ENCODE results near the gene NR6A1. TPM values are rescaled to one million over a fixed set of nuclear protein-coding genes. Genes with fewer than 3 reads are reported as not detected.

NR6A1 gene
- total RNA-seq, 1 experiment from 2014 or later, result 6.0 TPM

DNA sequence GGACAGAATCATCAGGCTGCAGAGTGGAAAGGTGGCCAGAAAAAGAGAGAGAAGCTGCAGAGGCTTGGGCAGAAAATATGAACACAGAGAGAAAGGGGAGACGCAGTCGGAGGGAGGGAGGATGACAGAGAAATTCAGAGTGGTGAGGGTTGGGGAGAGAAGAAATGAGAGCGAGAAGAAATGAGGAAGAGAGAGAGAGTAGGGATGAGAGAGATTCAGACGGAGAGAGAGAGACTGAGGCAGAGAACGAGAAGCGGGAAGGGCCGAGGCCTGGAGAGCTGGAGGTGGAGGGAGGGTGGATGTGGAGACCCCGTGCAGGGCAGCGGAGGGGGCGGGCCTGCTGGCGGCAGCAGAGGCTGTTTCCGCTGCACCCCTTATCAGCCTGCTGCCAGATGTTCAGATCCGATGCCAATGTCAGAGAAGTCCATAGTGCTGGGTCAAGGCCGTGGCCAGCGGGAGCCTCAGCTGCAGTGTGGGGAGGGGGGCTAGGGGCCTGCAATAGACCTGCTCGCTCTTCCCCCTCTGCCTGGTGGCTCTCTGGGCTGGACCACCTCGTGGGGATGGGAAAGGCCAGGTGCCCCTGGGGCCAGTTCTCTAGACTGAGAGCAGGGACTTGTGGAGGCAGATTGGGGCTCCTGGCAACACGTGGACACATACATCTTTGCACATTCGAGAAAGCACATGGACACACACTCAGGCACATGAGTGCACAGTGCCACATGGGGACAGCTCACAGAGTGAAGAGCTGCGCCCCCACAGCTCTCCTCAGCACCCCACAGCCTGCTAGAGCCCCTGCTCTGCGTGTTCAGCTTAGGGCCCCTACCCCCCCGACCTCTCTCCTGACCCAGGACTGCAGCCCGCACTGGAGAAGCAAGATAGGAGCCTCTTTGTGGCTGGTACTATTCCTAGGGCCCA, 259.0 kb downstream of the NR6A1 start:
- no peaks in the 10 kb centered on the region for H3K4me1 ChIP-seq
- H3K27ac ChIP-seq, result no peak overlapping the region
- no peaks in the 10 kb centered on the region for H3K36me3 ChIP-seq
- H3K4me3 ChIP-seq, result no peak overlapping the region
- H3K9me3 ChIP-seq (replicated peaks), result no peaks in the 10 kb centered on the region
- no peak for DNase-seq
- H3K27me3 ChIP-seq, result no peaks in the 10 kb centered on the region

DNA sequence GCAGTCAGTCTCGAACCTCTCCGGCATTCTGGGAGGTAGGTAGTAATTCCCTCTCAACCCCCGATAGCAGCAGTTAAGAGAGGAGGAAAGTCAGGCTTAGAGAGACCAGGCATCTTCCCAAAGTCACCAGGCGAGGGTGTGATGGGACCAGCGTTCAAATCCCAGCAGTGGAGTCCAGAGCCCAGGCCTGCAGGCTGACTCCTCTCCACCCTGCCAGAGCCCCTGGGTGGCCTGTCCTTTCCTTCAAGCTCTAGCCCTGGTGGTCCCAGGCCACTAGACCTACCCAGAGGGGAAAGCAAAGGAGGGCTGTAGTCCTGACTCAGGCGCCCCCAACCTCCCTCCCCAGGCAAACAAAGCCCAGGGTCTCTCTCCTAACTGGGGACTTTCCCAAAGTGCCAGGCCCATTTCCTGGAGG, 259.7 kb downstream of the NR6A1 start:
- no peak for DNase-seq
- Histone ChIP-seq H3K4me3 (no peak overlapping the region), H3K9me3 (replicated peaks) (no peaks in the 10 kb centered on the region), H3K27ac (no peak overlapping the region), H3K4me1 (no peaks in the 10 kb centered on the region), H3K36me3 (no peaks in the 10 kb centered on the region), H3K27me3 (no peaks in the 10 kb centered on the region)

DNA sequence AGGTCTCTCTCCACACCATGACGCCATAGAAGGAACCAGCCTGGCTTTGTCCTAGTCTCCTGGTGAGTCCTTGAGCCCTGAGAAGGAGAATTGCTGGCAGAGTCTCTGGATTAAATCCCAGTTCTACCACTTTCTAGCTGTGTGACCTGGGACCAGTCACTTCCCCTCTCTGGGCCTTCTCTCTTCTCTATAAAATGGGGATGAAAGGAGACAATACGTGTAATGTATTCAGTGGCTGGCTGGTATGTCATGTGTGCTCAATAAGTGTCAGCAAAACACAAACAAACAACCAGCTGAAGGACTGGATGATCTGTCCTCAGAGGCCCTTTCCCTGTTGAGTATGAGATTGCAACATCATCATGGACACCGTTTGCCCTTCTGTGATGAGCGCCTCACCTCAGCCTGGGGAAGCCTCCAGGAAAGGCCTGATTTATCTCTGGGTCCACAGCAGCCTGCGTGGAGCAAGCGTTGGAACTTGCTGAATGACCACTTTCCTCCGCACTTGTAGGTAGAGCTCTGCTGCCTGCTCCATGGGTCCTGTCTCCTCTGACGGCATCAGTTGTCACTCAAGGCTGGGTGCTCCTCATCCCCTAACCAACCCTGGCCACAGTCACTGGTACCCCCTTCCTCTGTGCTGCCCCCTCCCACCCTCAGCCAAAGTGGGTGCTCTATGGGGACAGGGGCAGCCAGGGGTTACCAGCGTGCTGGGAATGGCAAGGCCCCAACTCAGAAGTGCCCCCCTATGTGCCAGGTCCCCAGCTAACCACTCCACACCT, 260.3 kb downstream of the NR6A1 start:
- H3K4me1 ChIP-seq, result no peaks in the 10 kb centered on the region
- no peak overlapping the region for H3K27ac ChIP-seq
- no peaks in the 10 kb centered on the region for H3K36me3 ChIP-seq
- no peak for DNase-seq
- no peaks in the 10 kb centered on the region for H3K9me3 ChIP-seq (replicated peaks)
- H3K27me3 ChIP-seq, result no peaks in the 10 kb centered on the region
- no peak overlapping the region for H3K4me3 ChIP-seq

DNA sequence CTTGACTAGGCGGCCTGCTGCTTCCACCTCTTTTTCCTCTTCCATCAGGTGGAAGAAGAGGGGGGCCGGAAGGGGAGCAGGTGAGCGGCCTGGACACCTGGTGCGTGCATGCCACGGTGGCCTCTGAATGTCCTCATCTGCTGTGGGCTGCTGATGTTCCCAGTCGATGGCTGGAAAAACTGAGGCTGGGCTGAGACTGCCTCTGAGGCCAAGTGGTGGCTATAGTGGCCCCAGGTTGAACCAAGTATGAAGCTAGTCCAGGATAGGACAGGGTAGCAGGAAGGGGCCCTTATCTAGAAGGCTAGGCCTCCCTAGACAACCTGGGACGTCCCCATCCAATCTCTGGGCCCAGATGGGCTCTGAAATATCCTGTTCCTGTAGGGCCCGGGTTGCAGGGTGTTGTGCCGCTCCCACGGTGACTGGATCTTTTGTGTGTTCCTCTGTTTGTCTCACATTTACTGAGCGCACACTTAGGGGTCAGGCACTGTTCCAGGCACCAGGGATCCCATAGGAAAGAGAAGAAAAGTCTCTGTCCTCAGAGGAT, 263.2 kb downstream of the NR6A1 start:
- no peak overlapping the region for H3K4me3 ChIP-seq
- H3K36me3 ChIP-seq, result no peaks in the 10 kb centered on the region
- H3K27ac ChIP-seq, result no peak overlapping the region
- H3K9me3 ChIP-seq (replicated peaks), result no peaks in the 10 kb centered on the region
- DNase-seq, result no peak
- H3K4me1 ChIP-seq, result no peaks in the 10 kb centered on the region
- no peaks in the 10 kb centered on the region for H3K27me3 ChIP-seq

DNA sequence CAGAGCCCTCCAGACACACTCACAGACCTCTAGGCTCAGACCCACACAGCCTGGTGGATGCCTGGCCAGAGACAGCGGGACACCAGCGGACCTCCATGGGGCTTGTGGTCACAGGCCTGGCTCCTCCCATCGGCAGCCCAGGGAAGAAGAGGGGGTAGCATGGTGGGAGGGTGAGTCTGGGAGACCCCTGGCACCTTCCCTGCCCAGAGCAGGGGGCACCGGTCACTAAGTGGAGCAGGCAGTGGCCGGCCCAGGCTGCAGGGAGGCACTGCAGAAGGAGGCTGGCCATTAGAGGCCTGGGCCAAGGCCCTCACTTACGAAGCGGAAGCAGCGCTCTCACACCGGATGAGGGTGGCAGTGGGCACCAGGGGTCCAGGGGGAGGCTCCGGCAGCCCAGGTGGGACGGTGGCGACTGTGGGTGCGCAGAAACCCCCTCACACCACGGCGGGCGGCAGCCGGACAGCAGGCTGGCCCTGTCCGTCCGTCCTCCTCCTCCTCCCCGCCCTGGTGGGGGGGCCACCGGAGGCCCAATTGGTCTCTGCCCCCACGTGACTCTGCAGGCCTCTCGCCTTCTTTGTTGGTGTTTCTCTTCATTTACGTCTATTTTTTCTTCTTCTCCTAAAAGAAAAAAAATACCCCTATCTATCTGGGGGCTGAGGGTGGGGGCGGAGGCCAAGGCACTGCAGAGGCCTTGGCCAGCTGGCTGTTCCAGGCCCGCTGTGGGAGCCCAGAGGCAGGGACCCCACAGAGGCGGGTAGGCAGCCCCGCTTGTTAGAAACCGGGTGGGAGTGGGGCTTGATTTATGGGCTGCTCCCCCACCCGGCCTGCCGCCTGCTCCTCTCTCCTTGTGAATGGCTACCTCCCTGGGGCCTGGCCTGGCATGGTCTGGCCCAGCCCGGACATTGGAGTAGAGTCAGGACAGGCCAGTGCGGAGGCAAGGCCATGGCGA, 263.9 kb downstream of the NR6A1 start, which contains the start of gene NR5A1:
TSS of gene NR5A1 (minus strand) at position 469 of the 949 bp plus-strand sequence. CDS start 4,004 bp downstream, outside the sequence.
- no peak for DNase-seq
- Histone ChIP-seq H3K27ac (no peak within 1 kb of the TSS), H3K4me1 (no peaks in the 10 kb centered on the region), H3K9me3 (replicated peaks) (no peaks in the 10 kb centered on the region), H3K36me3 (no peaks in the 10 kb centered on the region), H3K4me3 (no peak within 1 kb of the TSS), H3K27me3 (no peaks in the 10 kb centered on the region)

DNA sequence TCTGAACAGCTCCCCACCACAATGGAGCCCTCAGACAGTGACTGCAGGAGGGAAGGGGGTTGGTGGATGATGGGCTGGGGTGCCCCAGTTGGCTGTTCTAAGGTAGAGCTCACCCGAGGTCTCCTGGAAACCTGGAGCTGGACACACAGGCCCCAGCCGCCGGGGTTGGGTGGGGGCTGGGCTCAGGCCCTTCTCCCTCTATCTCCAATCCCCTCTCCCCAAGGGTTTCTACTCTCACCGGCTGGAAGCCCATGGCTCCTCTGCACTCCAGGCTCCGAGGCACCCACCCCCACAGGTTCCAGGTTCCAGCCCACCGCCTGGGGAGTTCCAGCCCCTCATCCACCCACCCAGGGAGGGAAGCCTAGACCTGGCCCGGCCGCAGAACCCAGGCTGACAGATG, 264.7 kb downstream of the NR6A1 start:
- Histone ChIP-seq H3K4me3 (no peak overlapping the region), H3K36me3 (no peaks in the 10 kb centered on the region), H3K4me1 (no peaks in the 10 kb centered on the region), H3K9me3 (replicated peaks) (no peaks in the 10 kb centered on the region), H3K27me3 (no peaks in the 10 kb centered on the region), H3K27ac (no peak overlapping the region)
- no peak for DNase-seq

DNA sequence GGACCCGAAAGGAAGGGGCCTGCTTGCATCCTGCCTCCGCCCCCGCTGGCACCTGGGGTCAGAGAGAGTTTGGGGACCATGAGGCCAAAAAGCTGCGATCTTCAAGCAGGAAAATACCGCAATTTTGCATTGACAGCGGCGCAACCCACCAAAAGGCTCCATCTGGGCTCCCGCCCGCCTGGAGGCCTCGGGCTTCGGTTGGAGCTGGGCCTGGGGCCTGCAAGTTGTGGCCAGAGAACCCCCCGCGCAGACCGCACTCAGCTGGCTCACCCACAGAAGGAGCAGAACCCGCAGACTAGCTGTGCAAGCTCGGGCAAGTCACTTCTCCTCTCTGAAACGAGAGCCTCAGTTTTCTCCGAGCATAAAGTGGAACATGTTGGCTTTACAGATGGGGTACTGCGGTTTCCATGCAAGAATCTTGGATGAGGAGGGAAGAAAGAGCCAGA, 265.2 kb downstream of the NR6A1 start:
- DNase-seq, result no peak
- Histone ChIP-seq H3K4me1 (no peaks in the 10 kb centered on the region), H3K27me3 (no peaks in the 10 kb centered on the region), H3K27ac (no peak overlapping the region), H3K36me3 (no peaks in the 10 kb centered on the region), H3K4me3 (no peak overlapping the region), H3K9me3 (replicated peaks) (no peaks in the 10 kb centered on the region)

DNA sequence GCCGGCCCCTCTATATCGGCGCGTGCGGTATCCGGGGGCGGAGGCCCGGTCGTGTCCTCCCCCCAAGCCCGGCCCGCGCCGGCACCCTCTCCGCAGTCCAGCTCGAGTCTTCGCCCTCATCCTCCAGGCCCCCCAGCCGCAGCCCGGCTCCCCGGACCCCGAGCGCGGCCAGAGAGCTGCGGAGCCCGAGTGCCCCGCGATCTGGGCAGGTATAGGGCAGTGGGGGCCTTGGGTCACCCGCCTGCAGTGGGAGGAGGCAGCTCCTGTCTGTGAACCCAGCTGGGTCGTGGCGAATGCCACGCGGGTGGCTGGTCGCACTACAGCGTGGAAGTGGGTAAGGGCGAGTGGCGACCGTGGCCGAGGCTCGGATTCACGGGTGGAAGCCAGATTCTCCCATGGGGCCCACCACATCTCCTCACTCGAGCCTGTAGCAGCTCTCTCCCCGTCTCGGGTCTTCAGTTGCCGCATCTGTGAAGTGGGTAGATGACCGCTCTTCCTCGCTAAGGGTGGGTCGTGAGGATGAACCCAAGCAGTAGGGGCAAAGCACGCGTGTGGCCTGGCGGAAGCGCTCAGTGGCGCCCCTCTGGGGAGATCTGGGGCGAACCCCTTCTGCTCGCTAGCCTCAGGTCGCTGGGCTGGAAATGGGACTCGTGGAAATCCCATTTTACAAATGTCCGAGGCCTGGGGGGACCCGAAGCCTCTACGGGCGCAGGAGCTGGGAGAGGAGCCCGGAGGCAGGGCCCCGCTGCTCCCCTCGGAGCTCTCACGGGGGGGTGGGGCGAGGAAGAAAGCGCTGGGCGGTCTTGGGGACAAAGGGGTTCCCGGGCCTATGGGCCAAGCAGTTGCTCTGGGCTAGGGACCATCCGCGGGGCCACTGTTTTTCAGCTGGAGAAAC, 265.9 kb downstream of the NR6A1 start:
- Histone ChIP-seq H3K27me3 (peaks cover 4% of the 10 kb centered on the region; the same call in 1 of the 2 replicates), H3K4me3 (no peak overlapping the region), H3K27ac (no peak overlapping the region), H3K9me3 (replicated peaks) (no peaks in the 10 kb centered on the region), H3K4me1 (no peaks in the 10 kb centered on the region), H3K36me3 (no peaks in the 10 kb centered on the region)
- no peak for DNase-seq

DNA sequence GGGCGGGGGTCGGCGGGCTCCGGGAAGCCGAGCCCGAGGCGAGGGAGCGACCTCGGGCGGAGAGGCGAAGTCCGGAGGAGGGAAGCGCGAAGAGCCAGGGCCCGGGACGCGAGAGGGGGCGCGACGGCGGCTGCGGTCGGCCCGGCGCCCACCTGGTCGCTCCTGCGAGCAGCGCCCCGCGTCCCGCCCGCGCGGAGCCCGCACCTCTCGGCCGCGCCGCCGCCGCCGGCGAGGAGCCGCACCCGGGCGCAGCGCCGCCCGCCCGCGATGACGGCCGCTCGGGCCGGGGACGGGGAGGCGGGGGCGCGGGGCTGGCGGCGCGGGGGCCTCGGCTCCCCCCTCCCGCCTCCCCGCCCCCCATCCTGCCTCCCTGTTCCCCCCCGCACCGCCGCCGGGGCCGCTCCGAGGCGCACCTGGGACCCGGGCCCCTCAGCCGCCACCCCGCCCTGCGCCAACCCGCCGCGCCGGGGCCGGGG, 266.5 kb downstream of the NR6A1 start:
- H3K27ac ChIP-seq, result no peak overlapping the region
- H3K9me3 ChIP-seq (replicated peaks), result no peaks in the 10 kb centered on the region
- no peak for DNase-seq
- H3K36me3 ChIP-seq, result no peaks in the 10 kb centered on the region
- no peak overlapping the region for H3K4me3 ChIP-seq
- H3K4me1 ChIP-seq, result no peaks in the 10 kb centered on the region
- H3K27me3 ChIP-seq, result peaks cover 11% of the 10 kb centered on the region

DNA sequence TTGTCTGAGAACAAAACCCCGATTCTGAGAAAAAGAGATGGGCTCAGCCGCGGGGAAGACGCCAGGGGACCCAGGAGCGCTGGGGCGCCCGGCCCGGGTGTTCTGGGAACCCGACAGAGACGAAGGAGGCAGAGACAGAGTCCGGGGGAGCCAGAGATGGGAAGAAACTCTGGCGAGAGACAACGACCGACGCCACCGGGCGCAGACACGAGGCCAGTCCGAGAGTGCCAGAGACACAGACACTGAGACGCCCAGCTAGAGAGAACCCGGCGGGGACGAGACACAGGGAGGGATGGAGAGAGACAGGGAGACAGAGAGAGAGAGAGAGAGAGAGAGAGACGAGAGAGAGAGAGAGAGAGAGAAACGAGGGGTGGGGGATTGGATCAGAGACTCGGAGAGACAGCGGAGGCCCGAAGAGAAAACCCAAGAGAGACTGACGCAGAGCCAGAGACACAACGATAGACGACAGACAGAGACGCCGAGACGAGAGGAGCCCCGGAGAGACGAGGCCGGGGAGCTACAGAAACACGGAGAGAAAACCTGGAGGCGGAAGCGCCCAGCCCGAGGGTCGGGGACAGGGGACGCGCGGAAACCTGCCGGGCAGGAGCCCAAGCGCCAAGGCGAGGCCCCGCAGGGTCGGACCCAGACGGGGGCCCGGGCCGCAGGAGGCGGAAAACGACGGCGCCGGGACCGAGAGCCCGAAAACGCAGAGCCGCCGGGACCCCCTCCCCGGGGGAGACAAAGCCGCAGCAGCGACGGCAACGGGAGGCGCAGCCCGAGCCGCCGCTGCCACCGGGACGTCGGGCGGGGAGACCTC, 267.2 kb downstream of the NR6A1 start:
- DNase-seq, result no peak
- H3K4me3 ChIP-seq, result no peak overlapping the region
- no peaks in the 10 kb centered on the region for H3K9me3 ChIP-seq (replicated peaks)
- no peaks in the 10 kb centered on the region for H3K36me3 ChIP-seq
- H3K27me3 ChIP-seq, result peaks cover 16% of the 10 kb centered on the region
- H3K27ac ChIP-seq, result no peak overlapping the region
- H3K4me1 ChIP-seq, result no peaks in the 10 kb centered on the region

DNA sequence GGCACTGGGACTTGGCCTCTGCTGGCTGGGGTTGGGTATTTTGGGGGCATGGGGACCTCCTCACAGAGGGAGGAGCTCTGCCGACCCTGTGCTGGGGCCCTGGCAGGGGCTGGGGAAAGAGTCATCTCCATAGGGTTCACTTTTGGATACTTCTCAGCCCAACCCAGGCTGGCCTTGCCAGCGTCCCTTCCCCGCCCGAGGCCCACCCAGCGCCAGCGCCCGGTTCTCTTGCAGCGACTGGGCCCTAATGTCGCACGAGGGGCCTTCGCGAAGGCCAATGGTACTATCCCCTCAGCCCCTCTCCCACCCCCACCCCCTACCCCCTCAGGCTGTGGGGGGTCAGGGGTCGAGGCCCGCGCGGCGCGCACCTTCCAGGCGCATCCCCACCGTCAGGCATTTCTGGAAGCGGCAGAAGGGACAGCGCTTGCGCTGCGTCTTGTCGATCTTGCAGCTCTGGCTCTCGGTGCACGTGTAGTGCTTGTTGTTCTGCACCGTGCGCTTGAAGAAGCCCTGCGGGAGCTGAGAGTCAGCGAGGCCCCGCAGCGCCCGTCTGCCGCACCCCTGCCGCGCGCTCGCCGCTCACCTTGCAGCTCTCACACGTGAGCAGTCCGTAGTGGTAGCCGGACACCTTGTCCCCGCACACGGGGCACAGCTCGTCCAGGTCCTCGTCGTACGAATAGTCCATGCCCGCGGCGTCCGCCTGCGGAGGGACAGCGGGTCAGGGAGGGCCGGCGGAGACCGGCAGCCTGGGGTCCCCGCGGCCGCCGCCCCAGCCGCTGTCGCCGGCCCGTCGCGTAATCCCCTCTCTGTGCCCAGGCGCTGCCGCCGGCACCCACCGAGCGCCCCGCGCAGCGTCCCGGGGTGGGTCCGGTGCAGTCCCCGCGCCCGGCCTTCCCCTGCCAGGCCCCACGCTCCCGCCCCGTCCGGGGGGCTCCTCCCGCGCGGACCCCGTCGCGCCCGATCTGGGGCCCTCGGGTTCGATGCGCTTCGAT, 268.1 kb downstream of the NR6A1 start:
- DNase-seq, result no peak
- no peak overlapping the region for H3K4me3 ChIP-seq
- no peaks in the 10 kb centered on the region for H3K4me1 ChIP-seq
- H3K27ac ChIP-seq, result no peak overlapping the region
- no peaks in the 10 kb centered on the region for H3K36me3 ChIP-seq
- H3K9me3 ChIP-seq (replicated peaks), result no peaks in the 10 kb centered on the region
- H3K27me3 ChIP-seq, result peaks cover 24% of the 10 kb centered on the region

Data from SJCRH30 (cell line).